Subcutaneous adipose tissue (tissue), 4 donors: ENCODE measurements around the gene BRF1. TPM values are rescaled to one million over a fixed set of nuclear protein-coding genes. Genes with fewer than 3 reads are reported as not detected.

ENCODE experiments used
- total RNA-seq, 4 donors: library from RNA; depleted of rRNA; stranded (reverse); fragments of >200 nt; gene quantifications; one replicate each; pipeline ENCODE4 v1.1.0, GENCODE V29; 2016
- TF ChIP-seq, protein P1 (sequence below): fragments of 450-650 bp; IDR thresholded peaks from one replicate; pipeline ENCODE4 v1.5.1; 2016; ENCODE audit warnings: low read depth, mild to moderate bottlenecking, control low read depth, antibody characterized with exemption, moderate library complexity

Gene BRF1
- total RNA-seq, 4 donors from 2014 or later: 19.7 to 76.1 (median 22.5) TPM

DNA sequence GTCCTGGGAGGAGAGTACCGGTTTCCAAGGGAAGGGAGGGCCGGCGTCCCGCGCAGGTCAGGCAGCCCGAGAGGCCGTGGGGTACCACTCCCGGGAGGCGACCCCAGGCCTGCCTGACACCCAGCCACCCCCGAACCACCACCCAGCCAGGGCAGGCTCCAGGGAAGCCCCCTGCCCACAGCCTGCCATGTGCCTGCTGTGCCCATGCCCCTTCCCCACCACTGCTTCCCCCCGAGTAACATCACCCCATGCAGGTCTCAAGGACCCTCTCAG is 122.0 kb downstream of the BRF1 start:
- TF ChIP-seq, protein P1, sequence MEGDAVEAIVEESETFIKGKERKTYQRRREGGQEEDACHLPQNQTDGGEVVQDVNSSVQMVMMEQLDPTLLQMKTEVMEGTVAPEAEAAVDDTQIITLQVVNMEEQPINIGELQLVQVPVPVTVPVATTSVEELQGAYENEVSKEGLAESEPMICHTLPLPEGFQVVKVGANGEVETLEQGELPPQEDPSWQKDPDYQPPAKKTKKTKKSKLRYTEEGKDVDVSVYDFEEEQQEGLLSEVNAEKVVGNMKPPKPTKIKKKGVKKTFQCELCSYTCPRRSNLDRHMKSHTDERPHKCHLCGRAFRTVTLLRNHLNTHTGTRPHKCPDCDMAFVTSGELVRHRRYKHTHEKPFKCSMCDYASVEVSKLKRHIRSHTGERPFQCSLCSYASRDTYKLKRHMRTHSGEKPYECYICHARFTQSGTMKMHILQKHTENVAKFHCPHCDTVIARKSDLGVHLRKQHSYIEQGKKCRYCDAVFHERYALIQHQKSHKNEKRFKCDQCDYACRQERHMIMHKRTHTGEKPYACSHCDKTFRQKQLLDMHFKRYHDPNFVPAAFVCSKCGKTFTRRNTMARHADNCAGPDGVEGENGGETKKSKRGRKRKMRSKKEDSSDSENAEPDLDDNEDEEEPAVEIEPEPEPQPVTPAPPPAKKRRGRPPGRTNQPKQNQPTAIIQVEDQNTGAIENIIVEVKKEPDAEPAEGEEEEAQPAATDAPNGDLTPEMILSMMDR: no peak

DNA sequence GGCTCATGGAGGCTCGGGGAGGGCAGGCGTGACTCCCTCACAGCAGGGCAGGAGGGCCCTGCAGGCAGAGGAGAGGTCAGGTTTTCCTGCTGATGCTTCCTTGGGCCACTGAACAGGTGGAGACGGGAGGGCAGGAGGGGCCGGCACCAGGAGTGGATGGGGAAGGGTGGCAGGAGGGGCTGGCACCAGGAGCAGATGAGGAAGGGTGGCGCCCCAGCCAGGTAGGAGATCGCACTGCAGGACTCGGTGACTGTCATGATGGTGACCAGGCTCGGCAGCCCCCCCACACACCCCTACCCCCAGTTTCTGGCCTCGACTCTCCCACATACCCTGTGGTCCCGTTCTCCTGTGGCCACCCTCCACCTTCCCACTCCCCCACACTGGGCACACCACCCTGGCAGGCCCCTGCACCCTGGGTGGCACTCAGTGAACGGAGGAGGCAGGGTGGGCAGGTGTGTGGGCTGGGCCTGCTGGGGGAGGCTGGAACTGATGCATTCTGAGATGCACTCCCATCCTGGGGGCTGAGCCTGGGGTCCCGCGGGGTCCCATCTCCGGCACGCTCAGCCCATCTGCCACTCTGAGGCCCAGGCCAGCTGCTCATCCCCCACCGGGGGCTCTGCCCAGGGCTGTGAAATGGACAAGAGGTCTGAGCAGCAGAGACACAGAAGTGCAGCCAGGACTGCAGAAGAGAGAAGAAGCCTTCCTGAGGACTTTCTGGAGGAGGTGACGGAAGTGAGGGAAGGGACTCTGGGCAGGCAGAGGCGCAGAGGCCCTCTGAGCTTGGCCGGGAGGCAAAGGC is 122.5 kb downstream of the BRF1 start:
- TF ChIP-seq, protein P1: no peak

DNA sequence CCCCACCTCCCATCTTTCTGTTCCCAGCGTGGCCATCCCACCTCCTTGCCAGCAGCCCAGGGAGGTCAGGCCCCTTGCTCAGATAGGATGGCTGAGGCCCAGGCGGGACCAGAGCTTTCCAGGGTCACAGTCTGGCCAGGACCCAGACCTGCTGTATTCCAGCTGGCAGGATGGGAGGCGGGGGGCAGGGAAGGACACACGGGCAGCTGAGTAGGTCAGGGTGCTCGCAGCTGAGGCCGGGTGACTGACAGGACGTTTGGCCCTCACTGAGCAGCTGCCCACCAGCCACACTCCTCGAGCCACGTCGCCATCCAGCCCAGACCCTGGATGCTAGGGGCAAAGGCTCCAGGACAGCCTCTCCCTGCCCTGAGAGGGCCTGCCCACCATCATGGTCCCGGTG is 123.7 kb downstream of the BRF1 start:
- TF ChIP-seq, protein P1: no peak

DNA sequence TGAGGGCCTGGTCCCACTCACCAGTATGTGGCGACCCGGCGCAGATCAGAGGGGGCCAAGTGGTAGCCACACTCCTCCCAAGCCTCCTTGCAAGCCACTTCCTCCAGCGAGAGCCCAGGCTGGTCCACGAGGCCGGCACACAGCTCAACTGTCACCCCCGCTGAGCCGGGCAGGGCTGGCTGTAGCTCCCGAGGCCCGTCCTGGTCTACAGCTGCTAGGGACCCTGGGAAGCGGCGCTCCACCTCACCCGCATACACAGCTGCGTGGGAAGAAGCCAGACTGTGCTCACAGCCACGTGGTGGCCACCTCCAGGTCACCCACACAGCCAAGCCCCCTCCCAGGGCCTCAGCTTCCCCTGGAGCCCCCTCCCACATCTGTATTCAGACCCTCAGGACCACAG is 124.3 kb downstream of the BRF1 start:
- TF ChIP-seq, protein P1: no peak

GRCh38 chr14:105173901-105174894 is 126.6 kb downstream of the BRF1 start:
- TF ChIP-seq, protein P1: no peak

- TF ChIP-seq, protein P1: no peak
Measured at GRCh38 chr14:105173145-105173544, 127.7 kb downstream of the BRF1 start.

- TF ChIP-seq, protein P1: no peak
Measured at GRCh38 chr14:105172476-105172875, 128.3 kb downstream of the BRF1 start.
